C4-2B (cell line): Measurements from ENCODE around the gene CAMK1.

Experiments used
- ZFX ChIP-seq: fragments of 450-650 bp; IDR thresholded peaks from 2 replicates; pipeline ENCODE4 v1.6.1; 2017
- TF ChIP-seq, protein P1 (sequence below): fragments of 450-650 bp; conservative IDR thresholded peaks from 2 replicates; pipeline ENCODE4 v1.5.1; 2017; ENCODE audit warnings: mild to moderate bottlenecking

DNA sequence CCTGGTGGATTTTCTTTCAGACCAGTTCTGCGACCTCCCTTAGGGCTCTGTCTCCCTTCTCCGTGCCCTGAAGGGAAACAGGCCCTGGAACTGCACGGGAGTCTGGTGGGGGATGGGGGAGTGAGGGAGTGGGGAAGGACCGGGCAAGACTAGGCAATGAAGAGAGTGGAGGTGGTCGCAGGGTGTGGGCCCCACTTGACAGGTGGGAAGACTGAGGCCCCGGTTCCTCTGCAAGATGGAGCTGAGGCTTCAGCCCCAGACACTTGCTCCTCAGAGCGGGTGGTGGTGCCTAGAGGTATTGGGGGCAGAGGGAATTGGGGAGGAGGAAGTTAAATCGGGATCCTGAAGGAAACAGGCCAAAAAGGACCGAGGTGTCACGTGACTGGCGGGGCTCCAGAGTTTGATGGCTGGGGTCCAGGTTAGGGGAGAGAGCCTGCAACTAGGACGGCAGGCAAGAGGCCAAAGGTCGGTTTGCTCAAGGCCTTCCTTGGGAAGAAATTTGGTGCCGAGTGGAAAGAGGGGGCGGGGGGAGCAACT is 597 bp upstream of the CAMK1 start:
- TF ChIP-seq, protein P1, sequence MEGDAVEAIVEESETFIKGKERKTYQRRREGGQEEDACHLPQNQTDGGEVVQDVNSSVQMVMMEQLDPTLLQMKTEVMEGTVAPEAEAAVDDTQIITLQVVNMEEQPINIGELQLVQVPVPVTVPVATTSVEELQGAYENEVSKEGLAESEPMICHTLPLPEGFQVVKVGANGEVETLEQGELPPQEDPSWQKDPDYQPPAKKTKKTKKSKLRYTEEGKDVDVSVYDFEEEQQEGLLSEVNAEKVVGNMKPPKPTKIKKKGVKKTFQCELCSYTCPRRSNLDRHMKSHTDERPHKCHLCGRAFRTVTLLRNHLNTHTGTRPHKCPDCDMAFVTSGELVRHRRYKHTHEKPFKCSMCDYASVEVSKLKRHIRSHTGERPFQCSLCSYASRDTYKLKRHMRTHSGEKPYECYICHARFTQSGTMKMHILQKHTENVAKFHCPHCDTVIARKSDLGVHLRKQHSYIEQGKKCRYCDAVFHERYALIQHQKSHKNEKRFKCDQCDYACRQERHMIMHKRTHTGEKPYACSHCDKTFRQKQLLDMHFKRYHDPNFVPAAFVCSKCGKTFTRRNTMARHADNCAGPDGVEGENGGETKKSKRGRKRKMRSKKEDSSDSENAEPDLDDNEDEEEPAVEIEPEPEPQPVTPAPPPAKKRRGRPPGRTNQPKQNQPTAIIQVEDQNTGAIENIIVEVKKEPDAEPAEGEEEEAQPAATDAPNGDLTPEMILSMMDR = no peak
- TF ChIP-seq ZFX = no peak
